Endothelial cell of umbilical vein (primary cell): Measurements from ENCODE around the gene ORMDL3. TPM values are rescaled to one million over a fixed set of nuclear protein-coding genes. Genes with fewer than 3 reads are reported as not detected.

ENCODE experiments used
- BruUV-seq: library from RNA; stranded (reverse); fragments of 400-500 nt; replicated peaks from 2 replicates; lab custom pipeline; 2021; lab: Mats Ljungman, UMichigan
- CTCF ChIA-PET: fragments of 300-600, 350-600 bp; sonication (Branson Sonifier 250); formaldehyde crosslinking; loops from one replicate; lab custom pipeline; 2021; ENCODE audit warnings: antibody characterized with exemption, inconsistent platforms; lab: Charles Lee
- POLR2A ChIA-PET: fragments of 300-600, 350-600 bp; sonication (Branson Sonifier 250); formaldehyde crosslinking; loops from one replicate; lab custom pipeline; 2021; ENCODE audit warnings: antibody characterized with exemption, inconsistent platforms; lab: Charles Lee
- DNase-seq: peaks from one replicate; pipeline ENCODE4 v3.0.0-alpha.2; 2011; ENCODE audit warnings: low read depth, low spot score
- FAIRE-seq: peaks from 2 replicates; lab custom pipeline; 2011; peaks lifted over from hg19 to GRCh38; lab: Jason Lieb, UNC
- H2AFZ ChIP-seq: 2 replicates; pipeline ENCODE4 v1.6.0; 2012; ENCODE audit warnings: low read depth, low read length, control low read depth, inconsistent platforms
- H3K27ac ChIP-seq: 2 replicates; pipeline ENCODE4 v1.5.1; 2011; ENCODE audit warnings: low read depth, mild to moderate bottlenecking, control low read depth, low read length, moderate library complexity; ENCODE audit not compliant: insufficient read depth
- H3K27me3 ChIP-seq, 2 experiments: 2 replicates each; pipeline versions ENCODE4 v1.6.0 to v1.6.1; 2011; ENCODE audit warnings: low read length in 2 of 2, mixed read lengths in 1 of 2; ENCODE audit not compliant: control insufficient read depth in 2 of 2, insufficient read depth in 2 of 2
- H3K36me3 ChIP-seq, 2 experiments: 2 replicates in 1 of 2; 3 replicates in 1 of 2; pipeline ENCODE4 v1.5.1; 2011; ENCODE audit warnings: low read length in 2 of 2, mild to moderate bottlenecking in 1 of 2, moderate library complexity in 1 of 2; ENCODE audit not compliant: control insufficient read depth in 2 of 2, insufficient read depth in 2 of 2; ENCODE audit errors: extremely low read depth in 1 of 2
- H3K4me1 ChIP-seq: 3 replicates; pipeline ENCODE4 v1.5.1; 2011; ENCODE audit warnings: mild to moderate bottlenecking, low read length; ENCODE audit not compliant: control insufficient read depth, insufficient read depth; ENCODE audit errors: extremely low read depth
- H3K4me2 ChIP-seq: 2 replicates; pipeline ENCODE4 v1.6.1; 2011; ENCODE audit warnings: low read length, control low read depth, mixed read lengths; ENCODE audit not compliant: insufficient read depth
- H3K4me3 ChIP-seq, 3 experiments: fragments of 200-600 bp in 1 of 3; sonication (generic), shearing (Covaris generic) in 1 of 3; replicated peaks in 1 of 3; 2 replicates each; pipeline ENCODE4 v1.5.1; 2011 to 2016; ENCODE audit warnings: control low read depth in 3 of 3, low read length in 3 of 3, mild to moderate bottlenecking in 2 of 3, inconsistent platforms in 1 of 3, low read depth in 1 of 3, moderate library complexity in 1 of 3; ENCODE audit not compliant: insufficient read depth in 1 of 3
- H3K79me2 ChIP-seq: 2 replicates; pipeline ENCODE4 v1.6.0; 2012; ENCODE audit warnings: low read length, inconsistent platforms; ENCODE audit not compliant: control insufficient read depth, insufficient read depth
- H3K9ac ChIP-seq: replicated peaks from 2 replicates; pipeline ENCODE3; 2011; ENCODE audit warnings: low read length, control low read depth; ENCODE audit not compliant: insufficient read depth; ENCODE audit errors: extremely low read depth
- H3K9me1 ChIP-seq: replicated peaks from 3 replicates; pipeline ENCODE4 v1.6.0; 2011; ENCODE audit warnings: mild to moderate bottlenecking, low read length; ENCODE audit not compliant: control insufficient read depth, insufficient read depth; ENCODE audit errors: extremely low read depth
- H3K9me3 ChIP-seq: replicated peaks from 2 replicates; pipeline ENCODE4 v1.5.1; 2012; ENCODE audit warnings: low read length, inconsistent platforms; ENCODE audit not compliant: control insufficient read depth, insufficient read depth
- H4K20me1 ChIP-seq: replicated peaks from 2 replicates; pipeline ENCODE3; 2011; ENCODE audit warnings: mild to moderate bottlenecking, low read length; ENCODE audit not compliant: control insufficient read depth, insufficient read depth; ENCODE audit errors: extremely low read depth
- CTCF ChIP-seq, 2 donors: IDR thresholded peaks; 1 replicate in 1 of 2; 2 replicates in 1 of 2; pipeline ENCODE4 v1.5.1; 2011; ENCODE audit warnings: low read length in 2 of 2, mild to moderate bottlenecking in 2 of 2, moderate library complexity in 2 of 2, control low read depth in 1 of 2, inconsistent platforms in 1 of 2, low read depth in 1 of 2; ENCODE audit not compliant: insufficient read depth in 1 of 2; ENCODE audit errors: extremely low read depth in 1 of 2
- EZH2 ChIP-seq: IDR thresholded peaks from 2 replicates; pipeline ENCODE4 v1.6.1; 2012; ENCODE audit warnings: borderline replicate concordance, low read depth, mild to moderate bottlenecking, moderate library complexity, low read length, inconsistent platforms; ENCODE audit not compliant: severe bottlenecking
- FOS ChIP-seq: IDR thresholded peaks from 2 replicates; pipeline ENCODE4 v1.6.1; 2011; ENCODE audit warnings: mild to moderate bottlenecking, low read length, moderate library complexity, borderline replicate concordance; ENCODE audit not compliant: insufficient read depth
- GATA2 ChIP-seq: IDR thresholded peaks from 2 replicates; pipeline ENCODE4 v1.7.0; 2011; ENCODE audit warnings: low read depth, mild to moderate bottlenecking, moderate library complexity, mixed read lengths, low read length; ENCODE audit not compliant: insufficient read length, insufficient read depth
- JUN ChIP-seq: IDR thresholded peaks from 2 replicates; pipeline ENCODE4 v1.6.1; 2011; ENCODE audit warnings: borderline replicate concordance, low read depth; ENCODE audit not compliant: insufficient read length, insufficient read depth
- MAX ChIP-seq: IDR thresholded peaks from 2 replicates; pipeline ENCODE4 v1.6.1; 2011; ENCODE audit not compliant: insufficient read depth, insufficient read length
- MYC ChIP-seq: IDR thresholded peaks from one replicate; pipeline ENCODE4 v1.6.1; 2011; ENCODE audit warnings: mild to moderate bottlenecking, low read depth, low read length
- POLR2A ChIP-seq: IDR thresholded peaks from 2 replicates; pipeline ENCODE4 v1.6.1; 2012; ENCODE audit warnings: low read depth, mild to moderate bottlenecking, control low read depth, low read length
- POLR2AphosphoS5 ChIP-seq: IDR thresholded peaks from 2 replicates; pipeline ENCODE4 v1.6.1; 2012; ENCODE audit warnings: low read depth, mild to moderate bottlenecking, control low read depth, low read length, moderate library complexity; ENCODE audit not compliant: insufficient read depth
- dilution Hi-C: fragments of 300-500 bp; cut with MboI; formaldehyde crosslinking; loops from one replicate; pipeline ENCODE4 v1.15.0; 2019; ENCODE audit warnings: low sequenced_read_pairs; ENCODE audit not compliant: extremely low pct_ligation_motif_present
- intact Hi-C: fragments of 100-400 bp; cut with micrococcal nuclease; formaldehyde crosslinking; loops from one replicate; pipeline ENCODE4 v1.10.0; 2022
- polyA plus RNA-seq, 4 experiments: library from polyadenylated mRNA; depleted of rRNA in 3 of 4; stranded (reverse) in 3 of 4; unstranded in 1 of 4; fragments of >200 nt; gene quantifications; 2 replicates each; pipeline versions ENCODE4 v1.2.1 to v1.2.3, GENCODE V29; 2011 to 2012; ENCODE audit warnings: missing spikeins in 1 of 4
- total RNA-seq: library from RNA; stranded (reverse); gene quantifications from 2 replicates; pipeline ENCODE4 v1.2.3, GENCODE V29; 2021

The ORMDL3 gene
- total and polyA plus RNA-seq, 2 donors (not counting 3 experiments of a cell fraction or from before 2014, with no cell fraction given), result 29.8 to 49.8 TPM

GRCh38 chr17:39924691-39925055 is 2.7 kb downstream of the ORMDL3 start:
- BruUV-seq, result no TSS peak
- dilution Hi-C loops, result no loop called here
- Histone ChIP-seq H2AFZ (no peak overlapping the region), H3K4me2 (no peak overlapping the region), H3K36me3 (peaks cover 5 to 29% of the 10 kb centered on the region in 2 experiments), H3K9ac (no peak overlapping the region), H3K9me1 (no peaks in the 10 kb centered on the region), H4K20me1 (no peaks in the 10 kb centered on the region), H3K27me3 (no peaks in the 10 kb centered on the region), H3K9me3 (no peaks in the 10 kb centered on the region), H3K27ac (no peak overlapping the region), H3K79me2 (peaks cover 24% of the 10 kb centered on the region), H3K4me3 (no peak overlapping the region), H3K4me1 (peaks cover 35% of the 10 kb centered on the region)
- intact Hi-C loops, result no loop called here
- ChIA-PET CTCF (interaction anchor here (1.0 to 1.3 kb wide), 5 partner anchors 10 to 377 kb away, joined by 3 to 6 read pairs (median 3); partner anchors contain the start of gene PSMD3), POLR2A (no interaction called here)
- FAIRE-seq, result no peak
- TF ChIP-seq POLR2AphosphoS5, result no peak
- TF ChIP-seq CTCF (IDR thresholded peaks at IDR 0.05; ENCODE audit: extremely low read depth in 1 of 2, insufficient read depth in 1 of 2, low read depth in 1 of 2, low read length in 2 of 2), result no peak
- no peak for DNase-seq

- Histone ChIP-seq H3K4me3 (no peak overlapping the region), H3K4me2 (no peak overlapping the region), H3K27ac (no peak overlapping the region), H2AFZ (no peak overlapping the region), H3K4me1 (peaks cover 29% of the 10 kb centered on the region), H3K36me3 (peaks cover 5 to 30% of the 10 kb centered on the region in 2 experiments), H3K79me2 (peaks cover 24% of the 10 kb centered on the region), H3K9me3 (no peaks in the 10 kb centered on the region), H4K20me1 (no peaks in the 10 kb centered on the region), H3K9ac (no peak overlapping the region), H3K27me3 (no peaks in the 10 kb centered on the region), H3K9me1 (no peaks in the 10 kb centered on the region)
- POLR2A ChIA-PET, result no interaction called here
- dilution Hi-C loops, result no loop called here
- peak; percentile 42 for DNase-seq
- FAIRE-seq, result peak; percentile 72
- TF ChIP-seq FOS, result no peak
- TF ChIP-seq MAX, result no peak
- no peak for TF ChIP-seq MYC
- TF ChIP-seq CTCF (IDR thresholded peaks at IDR 0.05; ENCODE audit: extremely low read depth in 1 of 2, insufficient read depth in 1 of 2, low read depth in 1 of 2, low read length in 2 of 2), result no peak
- TF ChIP-seq EZH2, result no peak
- TF ChIP-seq JUN, result no peak
- TF ChIP-seq POLR2AphosphoS5, result no peak
- TF ChIP-seq GATA2, result no peak
- no peak for TF ChIP-seq POLR2A
- CTCF ChIA-PET, result interaction anchor here (1.0 to 1.3 kb wide), 5 partner anchors 9 to 377 kb away, joined by 3 to 6 read pairs (median 3); partner anchors contain the start of gene PSMD3
- intact Hi-C loops, result no loop called here
- no TSS peak for BruUV-seq
Measured at GRCh38 chr17:39923836-39924690, 3.3 kb downstream of the ORMDL3 start.
